ENCODE data around the gene SLC16A6. TPM values are rescaled to one million over a fixed set of nuclear protein-coding genes. Genes with fewer than 3 reads are reported as not detected.

Gene SLC16A6
- total and polyA plus RNA-seq, 2 of the 4 experiments (the other 2 are of a cell fraction), result 0.22 to 0.54 TPM

DNA sequence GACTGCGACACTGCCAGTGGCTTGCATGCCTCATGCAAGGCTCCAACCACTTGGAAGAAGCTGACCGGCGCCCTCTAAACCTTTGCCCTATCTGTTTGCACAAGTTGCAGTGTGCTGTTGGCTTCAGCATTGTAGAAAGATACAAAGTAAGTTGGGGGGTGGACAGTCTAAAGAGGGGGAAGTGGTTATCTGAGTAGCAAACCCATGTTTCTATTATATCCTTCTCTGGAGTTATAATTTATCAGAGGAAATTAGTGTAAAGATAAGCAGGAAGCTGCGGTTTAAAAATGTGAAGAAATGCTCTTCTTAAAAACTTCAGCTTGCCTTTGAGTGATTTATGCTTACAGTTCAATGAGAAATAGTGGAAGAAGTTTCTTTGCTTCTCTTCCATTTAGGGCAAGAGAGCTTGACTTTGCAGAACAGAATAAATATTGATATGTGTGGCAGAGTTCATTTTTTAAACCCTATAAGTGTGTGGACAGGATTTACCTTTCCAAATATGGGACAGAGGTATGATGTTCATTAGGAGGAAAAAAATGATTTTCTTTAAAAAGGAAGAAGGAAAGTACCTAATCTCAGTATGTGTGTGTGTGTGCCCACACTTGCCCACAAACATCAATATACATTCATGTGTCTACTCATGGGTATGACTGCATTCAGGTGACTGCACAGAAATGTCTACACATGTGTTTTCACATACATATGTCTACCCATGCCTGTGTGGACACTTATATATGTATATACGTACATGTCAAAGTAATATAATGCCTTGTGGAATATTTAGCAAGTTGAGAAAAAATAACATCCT lies 35.0 kb downstream of the SLC16A6 start:
- no TSS peak for BruUV-seq (replicated peaks)
- TF ChIP-seq BHLHE40 (IDR thresholded peaks at IDR 0.05; ENCODE audit: low read depth, low read length), result no peak
- TF ChIP-seq MAFK (IDR thresholded peaks at IDR 0.05; ENCODE audit: low read depth, low read length), result no peak
- TF ChIP-seq RFX5 (IDR thresholded peaks at IDR 0.05; ENCODE audit: low read depth, low read length), result no peak
- no peak for TF ChIP-seq SMC3 (IDR thresholded peaks at IDR 0.05; ENCODE audit: low read depth, low read length)
- no peak for TF ChIP-seq RAD21 (IDR thresholded peaks at IDR 0.05; ENCODE audit: low read length)
- no peak for TF ChIP-seq MAZ (IDR thresholded peaks at IDR 0.05; ENCODE audit: borderline replicate concordance, low read depth, low read length)
- no peak for TF ChIP-seq MXI1 (IDR thresholded peaks at IDR 0.05; ENCODE audit: borderline replicate concordance, low read depth, low read length)
- TF ChIP-seq, protein P1, sequence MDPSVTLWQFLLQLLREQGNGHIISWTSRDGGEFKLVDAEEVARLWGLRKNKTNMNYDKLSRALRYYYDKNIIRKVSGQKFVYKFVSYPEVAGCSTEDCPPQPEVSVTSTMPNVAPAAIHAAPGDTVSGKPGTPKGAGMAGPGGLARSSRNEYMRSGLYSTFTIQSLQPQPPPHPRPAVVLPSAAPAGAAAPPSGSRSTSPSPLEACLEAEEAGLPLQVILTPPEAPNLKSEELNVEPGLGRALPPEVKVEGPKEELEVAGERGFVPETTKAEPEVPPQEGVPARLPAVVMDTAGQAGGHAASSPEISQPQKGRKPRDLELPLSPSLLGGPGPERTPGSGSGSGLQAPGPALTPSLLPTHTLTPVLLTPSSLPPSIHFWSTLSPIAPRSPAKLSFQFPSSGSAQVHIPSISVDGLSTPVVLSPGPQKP (IDR thresholded peaks at IDR 0.05; ENCODE audit: borderline replicate concordance, low read depth, low read length), result no peak
- TF ChIP-seq POLR2A (IDR thresholded peaks at IDR 0.05; ENCODE audit: low read depth, low read length), result no peak
- TF ChIP-seq, protein P2, sequence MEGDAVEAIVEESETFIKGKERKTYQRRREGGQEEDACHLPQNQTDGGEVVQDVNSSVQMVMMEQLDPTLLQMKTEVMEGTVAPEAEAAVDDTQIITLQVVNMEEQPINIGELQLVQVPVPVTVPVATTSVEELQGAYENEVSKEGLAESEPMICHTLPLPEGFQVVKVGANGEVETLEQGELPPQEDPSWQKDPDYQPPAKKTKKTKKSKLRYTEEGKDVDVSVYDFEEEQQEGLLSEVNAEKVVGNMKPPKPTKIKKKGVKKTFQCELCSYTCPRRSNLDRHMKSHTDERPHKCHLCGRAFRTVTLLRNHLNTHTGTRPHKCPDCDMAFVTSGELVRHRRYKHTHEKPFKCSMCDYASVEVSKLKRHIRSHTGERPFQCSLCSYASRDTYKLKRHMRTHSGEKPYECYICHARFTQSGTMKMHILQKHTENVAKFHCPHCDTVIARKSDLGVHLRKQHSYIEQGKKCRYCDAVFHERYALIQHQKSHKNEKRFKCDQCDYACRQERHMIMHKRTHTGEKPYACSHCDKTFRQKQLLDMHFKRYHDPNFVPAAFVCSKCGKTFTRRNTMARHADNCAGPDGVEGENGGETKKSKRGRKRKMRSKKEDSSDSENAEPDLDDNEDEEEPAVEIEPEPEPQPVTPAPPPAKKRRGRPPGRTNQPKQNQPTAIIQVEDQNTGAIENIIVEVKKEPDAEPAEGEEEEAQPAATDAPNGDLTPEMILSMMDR (conservative IDR thresholded peaks at IDR 0.05; ENCODE audit: low read depth, low read length), result no peak
- TF ChIP-seq, protein P3, sequence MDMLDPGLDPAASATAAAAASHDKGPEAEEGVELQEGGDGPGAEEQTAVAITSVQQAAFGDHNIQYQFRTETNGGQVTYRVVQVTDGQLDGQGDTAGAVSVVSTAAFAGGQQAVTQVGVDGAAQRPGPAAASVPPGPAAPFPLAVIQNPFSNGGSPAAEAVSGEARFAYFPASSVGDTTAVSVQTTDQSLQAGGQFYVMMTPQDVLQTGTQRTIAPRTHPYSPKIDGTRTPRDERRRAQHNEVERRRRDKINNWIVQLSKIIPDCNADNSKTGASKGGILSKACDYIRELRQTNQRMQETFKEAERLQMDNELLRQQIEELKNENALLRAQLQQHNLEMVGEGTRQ (IDR thresholded peaks at IDR 0.05; ENCODE audit: low read depth, low read length), result no peak
- TF ChIP-seq NFE2L2 (IDR thresholded peaks at IDR 0.05; ENCODE audit: low read depth, low read length), result no peak
- TF ChIP-seq RCOR1 (IDR thresholded peaks at IDR 0.05; ENCODE audit: insufficient replicate concordance, low read length), result no peak
- Histone ChIP-seq H2BK5ac (ENCODE audit: low read depth, low read length, poor library complexity, severe bottlenecking) (no peak overlapping the region), H2AK5ac (ENCODE audit: low read depth, low read length) (no peak overlapping the region), H2BK20ac (ENCODE audit: low read depth, low read length) (no peak overlapping the region), H3K14ac (replicated peaks; ENCODE audit: low read depth, low read length) (no peak overlapping the region), H2AFZ (replicated peaks; ENCODE audit: low read length, poor library complexity) (no peak overlapping the region), H3K27me3 (ENCODE audit: control insufficient read depth, insufficient read depth, low read length) (no peaks in the 10 kb centered on the region), H3K79me1 (ENCODE audit: low read depth in 1 of 2, low read length in 2 of 2) (no peaks in the 10 kb centered on the region), H2BK120ac (ENCODE audit: low read depth, low read length) (no peak overlapping the region), H4K91ac (ENCODE audit: insufficient read depth, low read depth, low read length) (no peak overlapping the region), H2AK9ac (replicated peaks; ENCODE audit: low read depth, low read length, poor library complexity) (no peak overlapping the region), H3K4ac (ENCODE audit: low read depth, low read length) (no peak overlapping the region), H3K18ac (ENCODE audit: low read depth, low read length) (no peak overlapping the region), H3K4me1 (ENCODE audit: control insufficient read depth, insufficient read depth, low read length) (no peaks in the 10 kb centered on the region), H4K8ac (ENCODE audit: low read depth in 2 of 2, low read length in 2 of 2) (no peak overlapping the region), H3K9ac (ENCODE audit: low read depth, low read length) (no peak overlapping the region), H3K56ac (ENCODE audit: extremely low read depth, insufficient read depth, low read length) (no peak overlapping the region), H3K27ac (ENCODE audit: insufficient read depth, low read length) (no peak overlapping the region), H3K4me3 (ENCODE audit: insufficient read depth, low read depth, low read length) (no peak overlapping the region), H3K23ac (ENCODE audit: low read depth, low read length) (no peak overlapping the region), H3K9me1 (ENCODE audit: insufficient read depth, low read length) (peaks cover 2% of the 10 kb centered on the region; the same call in 1 of the 2 replicates), H4K20me1 (ENCODE audit: insufficient read depth, low read length) (no peaks in the 10 kb centered on the region), H3K4me2 (ENCODE audit: low read depth, low read length) (no peak overlapping the region), H4K5ac (ENCODE audit: low read depth, low read length) (no peak overlapping the region), H3K9me3 (ENCODE audit: control insufficient read depth, insufficient read depth, low read length) (no peaks in the 10 kb centered on the region), H3K36me3 (ENCODE audit: control insufficient read depth, insufficient read depth, low read length) (peaks cover 8% of the 10 kb centered on the region), H2BK15ac (ENCODE audit: low read depth, low read length) (no peak overlapping the region)
- dilution Hi-C loops (cut with HindIII; ENCODE audit: low sequenced_read_pairs, unreplicated experiment) (no loop called here), in situ Hi-C loops (cut with MboI; ENCODE audit: low sequenced_read_pairs) (loop anchor here (25.0 kb wide), 1 partner anchor 506 kb away; no protein-coding TSS in a partner anchor), intact Hi-C loops (cut with micrococcal nuclease) (no loop called here)
- no CpG with 5 or more reads among the region's 5 CpGs for WGBS, 2 experiments (ENCODE audit: extremely low coverage in 2 of 2, insufficient read length in 1 of 2)
- no peak for DNase-seq
- ChIA-PET POLR2A (ENCODE audit: unreplicated experiment) (no interaction called here), CTCF (interaction anchor here (0.6 kb wide), 1 partner anchor 24 kb away, joined by 7 read pairs; no protein-coding TSS in a partner anchor)
- no peak for ATAC-seq (ENCODE audit: low read depth)
